ENCODE results near the gene ITGB5. TPM values are rescaled to one million over a fixed set of nuclear protein-coding genes. Genes with fewer than 3 reads are reported as not detected.
"Not testable (repeated sequence)": the region's sequence is repeated elsewhere in the genome, so short reads cannot be mapped to it uniquely, and the experiment has no call there.

ITGB5 gene
- total RNA-seq, 1 donor from 2014 or later = 501 TPM

DNA sequence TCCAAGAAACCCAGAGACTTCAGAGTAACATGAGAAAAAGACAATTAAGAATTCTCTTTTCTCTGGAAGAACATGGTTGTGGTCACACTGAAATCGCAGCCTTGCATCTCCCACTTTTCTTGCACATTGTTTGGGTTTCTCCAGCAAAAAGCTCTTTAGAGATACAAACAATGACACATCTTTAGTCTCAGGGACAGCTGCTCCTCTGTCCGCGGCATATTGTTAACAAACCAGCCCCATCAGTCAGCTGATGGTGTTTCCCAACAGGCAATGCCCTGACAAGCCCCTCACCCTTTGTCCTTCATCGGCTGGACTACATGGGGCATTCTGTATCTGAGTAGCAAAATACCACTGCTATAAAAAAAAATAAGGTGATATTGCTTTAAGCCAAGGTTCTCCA lies 103.5 kb downstream of the ITGB5 start:
- Mint-ChIP-seq H3K4me1 (ENCODE audit: low read depth) (peaks cover 97% of the 10 kb centered on the region), H3K4me3 (ENCODE audit: unreplicated experiment) (no peak overlapping the region), H3K27ac (ENCODE audit: unreplicated experiment) (peak overlapping the region; percentile 70), H3K27me3 (ENCODE audit: low read depth) (no peaks in the 10 kb centered on the region), H3K9me3 (ENCODE audit: low read depth) (no peaks in the 10 kb centered on the region), H3K36me3 (ENCODE audit: low read depth) (peaks cover 12% of the 10 kb centered on the region)
- TF ChIP-seq, protein P1, sequence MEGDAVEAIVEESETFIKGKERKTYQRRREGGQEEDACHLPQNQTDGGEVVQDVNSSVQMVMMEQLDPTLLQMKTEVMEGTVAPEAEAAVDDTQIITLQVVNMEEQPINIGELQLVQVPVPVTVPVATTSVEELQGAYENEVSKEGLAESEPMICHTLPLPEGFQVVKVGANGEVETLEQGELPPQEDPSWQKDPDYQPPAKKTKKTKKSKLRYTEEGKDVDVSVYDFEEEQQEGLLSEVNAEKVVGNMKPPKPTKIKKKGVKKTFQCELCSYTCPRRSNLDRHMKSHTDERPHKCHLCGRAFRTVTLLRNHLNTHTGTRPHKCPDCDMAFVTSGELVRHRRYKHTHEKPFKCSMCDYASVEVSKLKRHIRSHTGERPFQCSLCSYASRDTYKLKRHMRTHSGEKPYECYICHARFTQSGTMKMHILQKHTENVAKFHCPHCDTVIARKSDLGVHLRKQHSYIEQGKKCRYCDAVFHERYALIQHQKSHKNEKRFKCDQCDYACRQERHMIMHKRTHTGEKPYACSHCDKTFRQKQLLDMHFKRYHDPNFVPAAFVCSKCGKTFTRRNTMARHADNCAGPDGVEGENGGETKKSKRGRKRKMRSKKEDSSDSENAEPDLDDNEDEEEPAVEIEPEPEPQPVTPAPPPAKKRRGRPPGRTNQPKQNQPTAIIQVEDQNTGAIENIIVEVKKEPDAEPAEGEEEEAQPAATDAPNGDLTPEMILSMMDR (IDR thresholded peaks at IDR 0.05) = no peak
- DNase-seq (ENCODE audit: low spot score) = no peak

DNA sequence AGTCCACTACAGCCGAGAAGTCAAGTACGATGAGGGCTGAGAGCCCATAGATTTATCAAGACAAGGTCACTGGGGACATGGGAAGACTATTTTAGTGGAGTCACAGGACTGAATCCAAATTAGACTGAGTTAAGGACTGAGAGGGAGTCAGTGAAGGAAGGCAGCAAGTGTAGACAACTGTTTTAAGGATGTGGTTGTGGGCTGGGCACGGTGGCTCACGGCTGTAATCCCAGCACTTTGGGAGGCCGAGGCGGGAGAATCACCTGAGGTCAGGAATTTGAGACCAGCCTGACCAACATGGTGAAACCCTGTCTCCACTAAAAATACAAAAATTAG lies 104.8 kb downstream of the ITGB5 start:
- DNase-seq (ENCODE audit: low spot score); H3K4me3 Mint-ChIP-seq (ENCODE audit: unreplicated experiment); H3K9me3 Mint-ChIP-seq (ENCODE audit: low read depth); H3K27me3 Mint-ChIP-seq (ENCODE audit: low read depth): not testable (repeated sequence)
- Mint-ChIP-seq H3K36me3 (ENCODE audit: low read depth) (peaks cover 17% of the 10 kb centered on the region), H3K27ac (ENCODE audit: unreplicated experiment) (peak overlapping the region; percentile 98), H3K4me1 (ENCODE audit: low read depth) (peaks cover 96% of the 10 kb centered on the region)

DNA sequence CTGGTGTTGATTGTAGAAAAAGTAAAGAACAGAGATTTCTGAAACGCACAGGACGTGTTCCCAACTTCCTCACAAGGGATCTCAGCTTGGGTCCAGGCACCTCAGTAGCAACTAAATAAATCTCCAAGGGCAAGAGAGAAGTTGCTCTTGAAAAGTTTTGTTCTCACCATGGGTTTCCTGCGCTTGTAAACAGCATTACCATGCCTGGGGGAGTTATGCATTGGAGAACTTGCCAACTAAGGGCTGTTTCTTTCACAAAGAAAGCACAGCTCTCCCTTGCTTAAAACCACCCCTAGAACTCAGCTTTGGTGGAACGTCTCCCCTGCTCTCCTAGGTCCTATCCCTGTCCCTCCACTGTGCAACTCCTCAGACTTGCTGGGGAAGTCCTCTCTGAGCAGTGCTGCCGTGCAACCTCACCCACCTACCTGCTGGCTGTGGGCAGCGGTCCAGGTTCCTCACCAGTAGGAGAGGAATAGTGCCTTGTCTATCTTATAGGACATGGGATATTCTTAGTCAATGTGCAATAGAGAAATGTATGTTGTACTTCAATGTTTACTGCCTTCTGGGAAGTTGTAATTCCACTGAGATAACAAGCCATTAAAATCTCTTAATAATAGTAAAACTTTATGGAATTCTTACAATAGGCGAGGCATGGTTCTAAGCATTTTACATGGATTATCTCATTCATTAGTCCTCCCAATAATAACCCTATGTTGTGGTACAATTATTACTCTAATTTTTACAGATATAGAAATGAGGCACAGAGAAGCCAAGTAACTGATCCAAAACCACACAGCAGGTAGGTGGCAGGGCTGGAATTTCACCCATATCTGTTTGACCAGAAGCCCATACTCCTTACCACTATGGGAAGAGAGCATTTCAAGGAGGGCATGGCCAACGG lies 105.4 kb downstream of the ITGB5 start:
- Mint-ChIP-seq H3K9me3 (ENCODE audit: low read depth) (no peaks in the 10 kb centered on the region), H3K27ac (ENCODE audit: unreplicated experiment) (peak overlapping the region; percentile 98), H3K4me3 (ENCODE audit: unreplicated experiment) (no peak overlapping the region), H3K4me1 (ENCODE audit: low read depth) (peaks cover 92% of the 10 kb centered on the region), H3K27me3 (ENCODE audit: low read depth) (no peaks in the 10 kb centered on the region), H3K36me3 (ENCODE audit: low read depth) (peaks cover 17% of the 10 kb centered on the region)
- TF ChIP-seq, protein P1 (IDR thresholded peaks at IDR 0.05) = no peak
- no peak for DNase-seq (ENCODE audit: low spot score)

DNA sequence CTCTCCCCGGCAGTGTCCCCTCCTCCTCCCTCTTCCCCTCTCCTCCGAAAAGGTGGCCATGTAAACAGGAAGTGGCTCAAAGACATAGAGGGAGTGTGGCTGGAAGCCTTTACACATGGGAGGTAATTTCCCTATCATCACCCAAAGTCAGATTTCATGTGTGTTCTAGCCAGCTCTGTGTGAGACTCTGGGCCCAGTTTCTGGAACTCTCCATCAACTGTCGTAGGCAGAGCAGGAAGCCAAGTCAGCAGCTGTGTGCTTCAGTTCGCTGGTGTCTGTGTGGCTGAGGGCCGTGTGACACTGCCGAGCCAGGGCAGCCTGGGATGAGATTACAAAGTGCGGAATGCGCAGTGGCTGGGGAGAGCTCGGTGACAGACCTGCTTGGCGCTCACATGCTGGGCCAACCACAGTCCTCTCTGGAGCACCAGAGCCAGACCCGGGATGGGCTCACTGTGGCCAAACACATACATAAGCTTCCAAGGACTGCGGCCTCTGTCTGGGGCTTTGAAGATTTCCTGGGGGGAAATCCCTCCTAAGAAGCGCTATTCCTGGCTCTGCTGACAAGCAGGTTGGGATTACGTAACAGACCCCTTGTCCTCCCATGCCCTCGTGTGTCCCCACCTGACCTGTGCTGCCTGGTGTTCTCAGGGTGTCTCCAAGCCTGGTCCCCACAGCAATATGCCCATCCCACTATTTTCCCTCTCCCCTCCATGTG lies 106.2 kb downstream of the ITGB5 start:
- Mint-ChIP-seq H3K4me3 (ENCODE audit: unreplicated experiment) (no peak overlapping the region), H3K27me3 (ENCODE audit: low read depth) (no peaks in the 10 kb centered on the region), H3K27ac (ENCODE audit: unreplicated experiment) (peak overlapping the region; percentile 98), H3K9me3 (ENCODE audit: low read depth) (no peaks in the 10 kb centered on the region), H3K36me3 (ENCODE audit: low read depth) (peaks cover 18% of the 10 kb centered on the region), H3K4me1 (ENCODE audit: low read depth) (peaks cover 91% of the 10 kb centered on the region)
- TF ChIP-seq, protein P1 (IDR thresholded peaks at IDR 0.05) = no peak
- no peak for DNase-seq (ENCODE audit: low spot score)

DNA sequence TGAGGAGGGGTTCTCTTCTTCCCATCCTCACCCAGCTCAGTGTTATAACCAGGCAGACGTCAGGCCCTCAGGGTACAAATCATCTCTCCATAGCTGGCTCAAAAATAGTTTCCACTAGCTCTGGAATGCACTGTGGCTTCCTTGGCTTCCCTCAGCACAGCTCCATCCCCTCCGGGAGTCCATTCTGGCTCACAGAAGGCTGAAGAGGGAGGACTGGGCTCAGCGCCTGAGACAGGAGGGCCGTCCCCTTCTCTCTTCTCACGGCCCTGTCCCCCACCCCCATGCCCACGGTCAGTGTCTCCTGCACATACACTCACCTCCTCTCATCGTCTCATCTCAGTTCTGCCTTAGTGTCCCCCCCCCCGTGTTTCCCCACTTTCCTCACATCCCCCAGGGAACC lies 106.8 kb downstream of the ITGB5 start:
- no peaks in the 10 kb centered on the region for H3K9me3 Mint-ChIP-seq (ENCODE audit: low read depth)
- peak overlapping the region; percentile 41 for H3K4me3 Mint-ChIP-seq (ENCODE audit: unreplicated experiment)
- DNase-seq (ENCODE audit: low spot score) = no peak
- H3K27me3 Mint-ChIP-seq (ENCODE audit: low read depth) = no peaks in the 10 kb centered on the region
- peaks cover 18% of the 10 kb centered on the region for H3K36me3 Mint-ChIP-seq (ENCODE audit: low read depth)
- H3K27ac Mint-ChIP-seq (ENCODE audit: unreplicated experiment) = peak overlapping the region; percentile 98
- H3K4me1 Mint-ChIP-seq (ENCODE audit: low read depth) = peaks cover 91% of the 10 kb centered on the region
- TF ChIP-seq, protein P1 (IDR thresholded peaks at IDR 0.05) = no peak
